ENCODE data around the gene RBM39.

RBM39 gene

GRCh38 chr20:35674921-35675320 is 67.1 kb downstream of the RBM39 start:
- DNase-seq (ENCODE audit: low read depth in 3 of 3) = no peak

GRCh38 chr20:35673884-35674283 is 68.2 kb downstream of the RBM39 start:
- DNase-seq (ENCODE audit: low read depth in 3 of 3) = no peak

- DNase-seq (ENCODE audit: low read depth in 3 of 3) = no peak
Measured at GRCh38 chr20:35669681-35670080, 72.4 kb downstream of the RBM39 start.

- DNase-seq (ENCODE audit: low read depth in 3 of 3) = no peak
Measured at GRCh38 chr20:35669221-35669620, 72.8 kb downstream of the RBM39 start.

GRCh38 chr20:35665949-35666288 is 76.1 kb downstream of the RBM39 start:
- DNase-seq (ENCODE audit: low read depth in 3 of 3) = no peak

GRCh38 chr20:35664466-35665206 is 77.4 kb downstream of the RBM39 start, which contains the start of the genes CPNE1 and RBM12:
CPNE1 (minus strand) TSS chr20:35664900; CDS start chr20:35632923, 31,977 bp downstream.
RBM12 (minus strand) TSS chr20:35664900; CDS start chr20:35655322, 9,578 bp downstream.
- peak; percentile 80 to 87 (median 86) for DNase-seq (ENCODE audit: low read depth in 3 of 3)

- peak; percentile 17 to 35 (median 32) for DNase-seq (ENCODE audit: low read depth in 3 of 3)
Measured at GRCh38 chr20:35663516-35664465, 78.3 kb downstream of the RBM39 start.

- no peak for DNase-seq (ENCODE audit: low read depth in 3 of 3)
Measured at GRCh38 chr20:35662551-35662950, 79.5 kb downstream of the RBM39 start.

GRCh38 chr20:35661908-35662307 is 80.2 kb downstream of the RBM39 start:
- no peak for DNase-seq (ENCODE audit: low read depth in 3 of 3)

- DNase-seq (ENCODE audit: low read depth in 3 of 3) = no peak
Measured at GRCh38 chr20:35661053-35661452, 81.0 kb downstream of the RBM39 start.

GRCh38 chr20:35660122-35660937 is 81.7 kb downstream of the RBM39 start:
- DNase-seq (ENCODE audit: low read depth in 3 of 3) = no peak

- no peak for DNase-seq (ENCODE audit: low read depth in 3 of 3)
Measured at GRCh38 chr20:35657271-35657670, 84.8 kb downstream of the RBM39 start.

- no peak for DNase-seq (ENCODE audit: low read depth in 3 of 3)
Measured at GRCh38 chr20:35654415-35654814, 87.6 kb downstream of the RBM39 start.

- no peak for DNase-seq (ENCODE audit: low read depth in 3 of 3)
Measured at GRCh38 chr20:35653893-35654292, 88.2 kb downstream of the RBM39 start.

All from stimulated activated CD4-positive, alpha-beta T cell treated with anti-CD3 and anti-CD28 coated beads, TNF-alpha, amount 100 ng/mL, for 4 hours (primary cell).